Measurements from ENCODE around the gene ZNF324. TPM values are rescaled to one million over a fixed set of nuclear protein-coding genes. Genes with fewer than 3 reads are reported as not detected.
"Not testable (repeated sequence)": the region's sequence is repeated elsewhere in the genome, so short reads cannot be mapped to it uniquely, and the experiment has no call there.

ZNF324 gene
- total and polyA plus RNA-seq, 7 experiments from 2014 or later: 9.3 to 28.0 (median 22.3) TPM

- no peak for ATAC-seq
- Mint-ChIP-seq H3K27ac (peak overlapping the region in 5 of 9 donors; percentile 14 to 97 (median 91)), H3K36me3 (peaks cover 0 to 13% (median 0%) of the 10 kb centered on the region in 5 donors), H3K4me1 (peaks cover 8 to 28% (median 21%) of the 10 kb centered on the region in 7 donors), H3K27me3 (no peaks in the 10 kb centered on the region), H3K4me3 (peak overlapping the region in 4 of 10 donors; percentile 5 to 90 (median 24)), H3K9me3 (peaks cover 6 to 32% (median 13%) of the 10 kb centered on the region in 11 donors)
- intact Hi-C loops (cut with micrococcal nuclease): no loop called here
- POLR2A ChIA-PET: interaction anchor here (0.6 to 2.5 kb wide), 6 partner anchors 10 to 1390 kb away, joined by 3 to 11 read pairs (median 4); partner anchors contain the start of genes SLC27A5, ZBTB45 and ZNF446
- Histone ChIP-seq H3K4me1 (ENCODE audit: control insufficient read depth in 2 of 2, insufficient read depth in 2 of 2, low read length in 2 of 2) (peaks cover 12 to 15% of the 10 kb centered on the region in 2 donors), H3K27me3 (ENCODE audit: control insufficient read depth in 2 of 2, insufficient read depth in 2 of 2, low read length in 2 of 2) (no peaks in the 10 kb centered on the region), H3K27ac (ENCODE audit: low read depth, low read length) (no peak overlapping the region), H3K9me3 (ENCODE audit: control insufficient read depth in 2 of 3, low read length in 3 of 3) (no peaks in the 10 kb centered on the region), H3K36me3 (ENCODE audit: control insufficient read depth in 2 of 3, insufficient read depth in 3 of 3, low read length in 3 of 3) (no peaks in the 10 kb centered on the region), H3K4me3 (ENCODE audit: low read length) (no peak overlapping the region)
- CTCF ChIA-PET: interaction anchor here (0.8 to 1.8 kb wide), 2 partner anchors 14 to 81 kb away, joined by 4 to 8 read pairs; no protein-coding TSS in a partner anchor
- DNase-seq: no peak
Observed at GRCh38 chr19:58500242-58500641, 33.4 kb downstream of the ZNF324 start.

- intact Hi-C loops (cut with micrococcal nuclease); DNase-seq; H3K27ac ChIP-seq (ENCODE audit: low read depth, low read length); H3K4me1 Mint-ChIP-seq; H3K27me3 Mint-ChIP-seq; H3K27me3 ChIP-seq (ENCODE audit: control insufficient read depth in 2 of 2, insufficient read depth in 2 of 2, low read length in 2 of 2); H3K9me3 ChIP-seq (ENCODE audit: control insufficient read depth in 2 of 3, low read length in 3 of 3); ATAC-seq; CTCF ChIA-PET; H3K4me1 ChIP-seq (ENCODE audit: control insufficient read depth in 2 of 2, insufficient read depth in 2 of 2, low read length in 2 of 2); H3K36me3 ChIP-seq (ENCODE audit: control insufficient read depth in 2 of 3, insufficient read depth in 3 of 3, low read length in 3 of 3); H3K4me3 ChIP-seq (ENCODE audit: low read length); H3K27ac Mint-ChIP-seq; POLR2A ChIA-PET: not testable (repeated sequence)
- Mint-ChIP-seq H3K4me3 (peak overlapping the region in 1 of 10 donors; percentile 32), H3K36me3 (peaks cover 0 to 14% (median 5%) of the 10 kb centered on the region in 5 donors), H3K9me3 (peaks cover 0 to 30% (median 9%) of the 10 kb centered on the region in 11 donors)
Observed at GRCh38 chr19:58507602-58508223, 40.8 kb downstream of the ZNF324 start.

- intact Hi-C loops (cut with micrococcal nuclease): loop anchor here in 1 of 2 donors (5.0 kb wide), 1 partner anchor 107 kb away; no protein-coding TSS in a partner anchor
- DNase-seq (no peak), ATAC-seq (no peak)
- H3K27me3 ChIP-seq (ENCODE audit: control insufficient read depth in 2 of 2, insufficient read depth in 2 of 2, low read length in 2 of 2): no peaks in the 10 kb centered on the region
- H3K27ac ChIP-seq (ENCODE audit: low read depth, low read length): no peak overlapping the region
- H3K27me3 Mint-ChIP-seq: no peaks in the 10 kb centered on the region
- ChIA-PET POLR2A (interaction anchor here (1.0 kb wide), 1 partner anchor 10 kb away, joined by 5 read pairs; no protein-coding TSS in a partner anchor), CTCF (no interaction called here)
- no peaks in the 10 kb centered on the region for H3K9me3 ChIP-seq (ENCODE audit: control insufficient read depth in 2 of 3, low read length in 3 of 3)
- peaks cover 0 to 15% (median 5%) of the 10 kb centered on the region in 5 donors for H3K36me3 Mint-ChIP-seq
- no peak overlapping the region for H3K27ac Mint-ChIP-seq
- H3K4me1 ChIP-seq (ENCODE audit: control insufficient read depth in 2 of 2, insufficient read depth in 2 of 2, low read length in 2 of 2): peaks cover 5 to 11% of the 10 kb centered on the region in 2 donors
- peaks cover 0 to 16% (median 8%) of the 10 kb centered on the region in 7 donors for H3K4me1 Mint-ChIP-seq
- no peaks in the 10 kb centered on the region for H3K36me3 ChIP-seq (ENCODE audit: control insufficient read depth in 2 of 3, insufficient read depth in 3 of 3, low read length in 3 of 3)
- no peak overlapping the region for H3K4me3 Mint-ChIP-seq
- no peak overlapping the region for H3K4me3 ChIP-seq (ENCODE audit: low read length)
- H3K9me3 Mint-ChIP-seq: peaks cover 0 to 17% (median 7%) of the 10 kb centered on the region in 11 donors
Observed at GRCh38 chr19:58509731-58510083, 42.8 kb downstream of the ZNF324 start.

GRCh38 chr19:58510084-58510862, 43.4 kb downstream of the ZNF324 start:
- H3K27ac Mint-ChIP-seq: peak overlapping the region in 1 of 9 donors; percentile 73
- peaks cover 0 to 15% (median 5%) of the 10 kb centered on the region in 5 donors for H3K36me3 Mint-ChIP-seq
- no peak for DNase-seq
- H3K4me3 Mint-ChIP-seq: peak overlapping the region in 1 of 10 donors; percentile 6
- Histone ChIP-seq H3K27me3 (ENCODE audit: control insufficient read depth in 2 of 2, insufficient read depth in 2 of 2, low read length in 2 of 2) (no peaks in the 10 kb centered on the region), H3K4me1 (ENCODE audit: control insufficient read depth in 2 of 2, insufficient read depth in 2 of 2, low read length in 2 of 2) (peaks cover 6 to 11% of the 10 kb centered on the region in 2 donors), H3K9me3 (ENCODE audit: control insufficient read depth in 2 of 3, low read length in 3 of 3) (no peaks in the 10 kb centered on the region), H3K27ac (ENCODE audit: low read depth, low read length) (no peak overlapping the region), H3K36me3 (ENCODE audit: control insufficient read depth in 2 of 3, insufficient read depth in 3 of 3, low read length in 3 of 3) (no peaks in the 10 kb centered on the region), H3K4me3 (ENCODE audit: low read length) (no peak overlapping the region)
- peaks cover 1 to 20% (median 8%) of the 10 kb centered on the region in 7 donors for H3K4me1 Mint-ChIP-seq
- intact Hi-C loops (cut with micrococcal nuclease): loop anchor here in 1 of 2 donors (5.0 kb wide), 1 partner anchor 108 kb away; no protein-coding TSS in a partner anchor
- ChIA-PET CTCF (no interaction called here), POLR2A (interaction anchor here (1.0 kb wide), 1 partner anchor 10 kb away, joined by 5 read pairs; no protein-coding TSS in a partner anchor)
- no peaks in the 10 kb centered on the region for H3K27me3 Mint-ChIP-seq
- peaks cover 0 to 17% (median 7%) of the 10 kb centered on the region in 11 donors for H3K9me3 Mint-ChIP-seq
- no peak for ATAC-seq

GRCh38 chr19:58511353-58512208, 44.7 kb downstream of the ZNF324 start, which contains the start of gene SLC27A5:
Gene SLC27A5 (minus strand): TSS chr19:58511992. CDS start chr19:58511955, 37 bp downstream.
- Mint-ChIP-seq H3K36me3 (peaks cover 0 to 23% (median 5%) of the 10 kb centered on the region in 5 donors), H3K4me1 (peaks cover 8 to 29% (median 16%) of the 10 kb centered on the region in 7 donors), H3K27me3 (no peaks in the 10 kb centered on the region), H3K9me3 (peaks cover 0 to 12% (median 6%) of the 10 kb centered on the region in 11 donors), H3K27ac (peak within 1 kb of the TSS in 3 of 9 donors; percentile 26 to 42 (median 32)), H3K4me3 (peak within 1 kb of the TSS in 1 of 10 donors; percentile 4)
- Histone ChIP-seq H3K4me1 (ENCODE audit: control insufficient read depth in 2 of 2, insufficient read depth in 2 of 2, low read length in 2 of 2) (peaks cover 6 to 11% of the 10 kb centered on the region in 2 donors), H3K36me3 (ENCODE audit: control insufficient read depth in 2 of 3, insufficient read depth in 3 of 3, low read length in 3 of 3) (peaks cover 0 to 11% (median 5%) of the 10 kb centered on the region in 3 experiments), H3K9me3 (ENCODE audit: control insufficient read depth in 2 of 3, low read length in 3 of 3) (no peaks in the 10 kb centered on the region), H3K4me3 (ENCODE audit: low read length) (no peak within 1 kb of the TSS), H3K27me3 (ENCODE audit: control insufficient read depth in 2 of 2, insufficient read depth in 2 of 2, low read length in 2 of 2) (no peaks in the 10 kb centered on the region), H3K27ac (ENCODE audit: low read depth, low read length) (no peak within 1 kb of the TSS)
- POLR2A ChIA-PET: interaction anchor here (0.5 to 1.4 kb wide), 2 partner anchors 9 to 11 kb away, joined by 3 to 4 read pairs; no protein-coding TSS in a partner anchor
- ATAC-seq (no peak), DNase-seq (no peak)
- intact Hi-C loops (cut with micrococcal nuclease): loop anchor here in 1 of 2 donors (5.0 kb wide), 1 partner anchor 109 kb away; no protein-coding TSS in a partner anchor
- CTCF ChIA-PET: no interaction called here
